BJ (cell line): ENCODE measurements around the gene ANKRD53. TPM values are rescaled to one million over a fixed set of nuclear protein-coding genes. Genes with fewer than 3 reads are reported as not detected.

Experiments used
- CTCF ChIA-PET: fragments of 350-600 bp; formaldehyde crosslinking; extraction: SDS; loops from one replicate; lab custom pipeline; 2021; ENCODE audit warnings: antibody characterized with exemption, inconsistent platforms; lab: Yijun Ruan, JAX
- POLR2A ChIA-PET: fragments of 300-600 bp; sonication (Branson Sonifier 250); formaldehyde crosslinking; extraction: SDS; loops from one replicate; lab custom pipeline; 2021; ENCODE audit warnings: antibody characterized with exemption; lab: Charles Lee
- DNase-seq: peaks from one replicate; pipeline ENCODE4 v3.0.0-alpha.2; 2011; ENCODE audit warnings: low read depth
- H3K27me3 ChIP-seq: 2 replicates; pipeline ENCODE4 v1.6.0; 2011; ENCODE audit warnings: low read length; ENCODE audit not compliant: control insufficient read depth, insufficient read depth
- H3K36me3 ChIP-seq: 2 replicates; pipeline ENCODE4 v1.5.1; 2011; ENCODE audit warnings: low read length; ENCODE audit not compliant: control insufficient read depth, insufficient read depth
- H3K4me3 ChIP-seq: 2 replicates; pipeline ENCODE4 v1.5.1; 2011; ENCODE audit warnings: low read depth, mild to moderate bottlenecking, control low read depth, low read length
- CTCF ChIP-seq: IDR thresholded peaks from 2 replicates; pipeline ENCODE4 v1.5.1; 2011; ENCODE audit warnings: low read depth, mild to moderate bottlenecking, control low read depth, inconsistent platforms, low read length, moderate library complexity; ENCODE audit not compliant: insufficient read depth
- polyA plus RNA-seq: library from polyadenylated mRNA; depleted of rRNA; stranded (reverse); fragments of >200 nt; gene quantifications from 2 replicates; pipeline ENCODE4 v1.2.3, GENCODE V29; 2011

The ANKRD53 gene
- polyA plus RNA-seq, 1 experiment: 0.43 TPM

DNA sequence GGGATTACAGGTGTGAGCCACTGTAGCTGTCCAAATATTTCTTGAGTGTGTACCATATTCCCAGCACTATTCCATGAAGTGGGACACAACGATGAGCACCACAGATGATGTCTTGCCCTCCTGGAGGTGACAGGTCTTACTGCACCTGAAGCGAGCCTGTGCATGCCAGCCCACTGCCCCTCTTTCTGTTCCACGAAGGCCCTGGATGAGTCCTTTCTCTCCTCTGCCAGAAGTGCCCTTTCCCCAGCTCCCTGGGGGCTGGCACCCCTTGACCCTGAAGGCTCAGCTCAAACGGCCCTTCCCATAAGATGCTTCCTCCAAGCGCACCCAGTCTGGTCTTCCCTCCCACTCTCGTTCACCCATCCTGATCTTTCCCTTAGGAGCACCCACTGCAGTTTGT, 37.2 kb upstream of the ANKRD53 start:
- 0 out of 2 replicates have a peak, but pooled peaks cover 1% of the 10 kb centered on the region for H3K27me3 ChIP-seq
- H3K36me3 ChIP-seq: no peaks in the 10 kb centered on the region
- ChIA-PET CTCF (interaction anchor here (1.2 to 6.8 kb wide), 2 partner anchors 21 to 70 kb away, joined by 4 to 46 read pairs; no protein-coding TSS in a partner anchor), POLR2A (no interaction called here)
- DNase-seq: no peak
- TF ChIP-seq CTCF: no peak
- H3K4me3 ChIP-seq: no peak overlapping the region

- POLR2A ChIA-PET: no interaction called here
These were observed 36.7 kb upstream of the ANKRD53 start for GRCh38 chr2:70941701-70942100.

GRCh38 chr2:70942396-70943204, 35.8 kb upstream of the ANKRD53 start:
- no peak for TF ChIP-seq CTCF
- no peak for DNase-seq
- Histone ChIP-seq H3K36me3 (no peaks in the 10 kb centered on the region), H3K27me3 (no peaks in the 10 kb centered on the region), H3K4me3 (no peak overlapping the region)
- CTCF ChIA-PET: interaction anchor here (1.8 to 6.8 kb wide), 2 partner anchors 22 to 72 kb away, joined by 6 to 46 read pairs; no protein-coding TSS in a partner anchor
- POLR2A ChIA-PET: no interaction called here

More at GRCh38 chr2:70941701-70942100, 36.7 kb upstream of the ANKRD53 start:
- no peak for DNase-seq
- Histone ChIP-seq H3K4me3 (no peak overlapping the region), H3K36me3 (no peaks in the 10 kb centered on the region), H3K27me3 (no peaks in the 10 kb centered on the region)
- no peak for TF ChIP-seq CTCF
- CTCF ChIA-PET: interaction anchor here (1.2 to 6.8 kb wide), 2 partner anchors 22 to 71 kb away, joined by 4 to 46 read pairs; no protein-coding TSS in a partner anchor

- Histone ChIP-seq H3K36me3 (no peaks in the 10 kb centered on the region), H3K27me3 (no peaks in the 10 kb centered on the region), H3K4me3 (no peak overlapping the region)
- ChIA-PET CTCF (interaction anchor here (0.6 to 6.8 kb wide), 4 partner anchors 19 to 72 kb away, joined by 3 to 46 read pairs (median 4); no protein-coding TSS in a partner anchor), POLR2A (no interaction called here)
- DNase-seq: no peak
- TF ChIP-seq CTCF: no peak
These were observed 35.1 kb upstream of the ANKRD53 start for GRCh38 chr2:70943205-70943871.
